IMR-90 (cell line): Measurements from ENCODE around the gene ABAT. TPM values are rescaled to one million over a fixed set of nuclear protein-coding genes. Genes with fewer than 3 reads are reported as not detected.

Source experiments
- ATAC-seq: fragments of 200-7000 bp; cut with Tn5 transposase; 2 replicates; pipeline ENCODE4 v1.9.1; 2020; ENCODE audit warnings: low read depth, mild to moderate bottlenecking, moderate library complexity
- BruUV-seq: library from RNA; stranded (reverse); fragments of 400-500 nt; replicated peaks from 2 replicates; lab custom pipeline; 2021; lab: Mats Ljungman, UMichigan
- CTCF ChIA-PET: fragments of 300-600 bp; formaldehyde crosslinking; extraction: SDS; loops from one replicate; lab custom pipeline; 2021; ENCODE audit warnings: antibody characterized with exemption; lab: Yijun Ruan, JAX
- POLR2A ChIA-PET: fragments of 300-600 bp; sonication (Branson Sonifier 250); formaldehyde crosslinking; loops from one replicate; lab custom pipeline; 2022; ENCODE audit warnings: antibody characterized with exemption; ENCODE audit not compliant: unreplicated experiment; lab: Charles Lee
- DNase-seq: peaks from one replicate; pipeline ENCODE4 v3.0.0; 2013
- H2AFZ ChIP-seq: replicated peaks from 2 replicates; pipeline ENCODE3; 2013; ENCODE audit warnings: low read length, mild to moderate bottlenecking; ENCODE audit not compliant: poor library complexity
- H2AK5ac ChIP-seq: 2 replicates; pipeline ENCODE4 v1.6.1; 2013; ENCODE audit warnings: low read depth, low read length, inconsistent platforms
- H2AK9ac ChIP-seq: replicated peaks from 2 replicates; pipeline ENCODE3; 2013; ENCODE audit warnings: mild to moderate bottlenecking, low read depth, low read length, moderate library complexity; ENCODE audit not compliant: poor library complexity
- H2BK120ac ChIP-seq: 2 replicates; pipeline ENCODE4 v1.6.1; 2013; ENCODE audit warnings: low read depth, low read length, inconsistent platforms
- H2BK15ac ChIP-seq: 3 replicates; pipeline ENCODE4 v1.6.1; 2013; ENCODE audit warnings: low read depth, low read length, inconsistent platforms
- H2BK20ac ChIP-seq: 2 replicates; pipeline ENCODE4 v1.6.1; 2013; ENCODE audit warnings: low read depth, mild to moderate bottlenecking, inconsistent platforms, low read length, moderate library complexity
- H2BK5ac ChIP-seq: 2 replicates; pipeline ENCODE4 v1.6.1; 2013; ENCODE audit warnings: mild to moderate bottlenecking, low read depth, low read length, inconsistent platforms; ENCODE audit not compliant: poor library complexity, severe bottlenecking
- H3K14ac ChIP-seq: replicated peaks from 2 replicates; pipeline ENCODE4 v1.6.1; 2013; ENCODE audit warnings: low read depth, low read length, inconsistent platforms
- H3K18ac ChIP-seq: 2 replicates; pipeline ENCODE4 v1.6.1; 2013; ENCODE audit warnings: low read depth, low read length, control low read depth
- H3K23ac ChIP-seq: 2 replicates; pipeline ENCODE4 v1.6.1; 2013; ENCODE audit warnings: low read depth, low read length, inconsistent platforms
- H3K27ac ChIP-seq: 2 replicates; pipeline ENCODE4 v1.5.1; 2013; ENCODE audit warnings: mild to moderate bottlenecking, control low read depth, low read length; ENCODE audit not compliant: insufficient read depth
- H3K27me3 ChIP-seq: 2 replicates; pipeline ENCODE4 v1.6.1; 2013; ENCODE audit warnings: low read length; ENCODE audit not compliant: control insufficient read depth, insufficient read depth
- H3K36me3 ChIP-seq: 2 replicates; pipeline ENCODE4 v1.6.1; 2013; ENCODE audit warnings: low read length, mixed read lengths; ENCODE audit not compliant: control insufficient read depth, insufficient read depth
- H3K4ac ChIP-seq: 2 replicates; pipeline ENCODE4 v1.6.1; 2013; ENCODE audit warnings: low read depth, low read length, inconsistent platforms
- H3K4me1 ChIP-seq: 2 replicates; pipeline ENCODE4 v1.6.1; 2013; ENCODE audit warnings: low read length, mixed read lengths; ENCODE audit not compliant: control insufficient read depth, insufficient read depth
- H3K4me2 ChIP-seq: 2 replicates; pipeline ENCODE4 v1.6.1; 2013; ENCODE audit warnings: low read depth, mild to moderate bottlenecking, control low read depth, low read length, moderate library complexity
- H3K4me3 ChIP-seq: 2 replicates; pipeline ENCODE4 v1.5.1; 2013; ENCODE audit warnings: low read depth, mild to moderate bottlenecking, control low read depth, low read length, moderate library complexity; ENCODE audit not compliant: insufficient read depth
- H3K56ac ChIP-seq: 2 replicates; pipeline ENCODE4 v1.6.1; 2013; ENCODE audit warnings: low read length, inconsistent platforms; ENCODE audit not compliant: insufficient read depth; ENCODE audit errors: extremely low read depth
- H3K79me1 ChIP-seq, 2 experiments: 2 replicates each; pipeline ENCODE4 v1.6.1; 2013; ENCODE audit warnings: low read length in 2 of 2, inconsistent platforms in 1 of 2, low read depth in 1 of 2
- H3K9ac ChIP-seq: 2 replicates; pipeline ENCODE4 v1.6.1; 2013; ENCODE audit warnings: low read depth, low read length, control low read depth
- H3K9me1 ChIP-seq: 2 replicates; pipeline ENCODE4 v1.6.1; 2013; ENCODE audit warnings: low read length, inconsistent platforms; ENCODE audit not compliant: insufficient read depth
- H3K9me3 ChIP-seq: 2 replicates; pipeline ENCODE4 v1.6.1; 2013; ENCODE audit warnings: low read length; ENCODE audit not compliant: control insufficient read depth, insufficient read depth
- H4K20me1 ChIP-seq: 2 replicates; pipeline ENCODE4 v1.6.1; 2013; ENCODE audit warnings: low read length, inconsistent platforms; ENCODE audit not compliant: insufficient read depth
- H4K5ac ChIP-seq: 2 replicates; pipeline ENCODE4 v1.6.1; 2013; ENCODE audit warnings: mild to moderate bottlenecking, low read depth, low read length, control low read depth
- H4K8ac ChIP-seq, 2 experiments: 2 replicates each; pipeline ENCODE4 v1.6.1; 2013; ENCODE audit warnings: low read depth in 2 of 2, low read length in 2 of 2, control low read depth in 1 of 2, inconsistent platforms in 1 of 2
- H4K91ac ChIP-seq: 2 replicates; pipeline ENCODE4 v1.6.1; 2013; ENCODE audit warnings: low read depth, low read length, inconsistent platforms; ENCODE audit not compliant: insufficient read depth
- BHLHE40 ChIP-seq: fragments of 150-350 bp; IDR thresholded peaks from 2 replicates; pipeline ENCODE4 v1.6.1; 2016; ENCODE audit warnings: mild to moderate bottlenecking, low read depth, low read length
- CEBPB ChIP-seq: IDR thresholded peaks from 2 replicates; pipeline ENCODE4 v1.6.1; 2012; ENCODE audit warnings: low read depth, low read length, improper control_type of control experiment
- CHD1 ChIP-seq: IDR thresholded peaks from 2 replicates; pipeline ENCODE4 v1.6.1; 2012; ENCODE audit warnings: low read depth, low read length, improper control_type of control experiment
- CTCF ChIP-seq: conservative IDR thresholded peaks from 2 replicates; pipeline ENCODE4 v1.5.1; 2012; ENCODE audit warnings: mild to moderate bottlenecking, low read depth, low read length, improper control_type of control experiment
- ELK1 ChIP-seq: fragments of 150-350 bp; IDR thresholded peaks from 2 replicates; pipeline ENCODE4 v1.6.1; 2016; ENCODE audit warnings: low read depth, mild to moderate bottlenecking, low read length, moderate library complexity, borderline replicate concordance
- MAFK ChIP-seq: IDR thresholded peaks from 2 replicates; pipeline ENCODE4 v1.6.1; 2012; ENCODE audit warnings: low read depth, low read length, improper control_type of control experiment
- MAZ ChIP-seq: IDR thresholded peaks from 2 replicates; pipeline ENCODE4 v1.6.1; 2012; ENCODE audit warnings: low read depth, mild to moderate bottlenecking, low read length, improper control_type of control experiment, moderate library complexity, borderline replicate concordance
- NFE2L2 ChIP-seq: fragments of 150-350 bp; IDR thresholded peaks from 2 replicates; pipeline ENCODE4 v1.6.1; 2016; ENCODE audit warnings: low read depth, mild to moderate bottlenecking, low read length
- RAD21 ChIP-seq: IDR thresholded peaks from 2 replicates; pipeline ENCODE4 v1.6.1; 2012; ENCODE audit warnings: low read length, improper control_type of control experiment
- RCOR1 ChIP-seq: IDR thresholded peaks from 2 replicates; pipeline ENCODE4 v1.6.1; 2012; ENCODE audit warnings: mild to moderate bottlenecking, low read length, improper control_type of control experiment; ENCODE audit not compliant: insufficient replicate concordance
- USF2 ChIP-seq: fragments of 150-350 bp; IDR thresholded peaks from 2 replicates; pipeline ENCODE4 v1.6.1; 2017; ENCODE audit warnings: mild to moderate bottlenecking, antibody characterized with exemption, low read length, low read depth
- WGBS, 2 experiments: methylation state at CpG; one replicate each; pipeline versions ENCODE4 v1.1.5 to v1.1.7; 2013; ENCODE audit warnings: missing lambda C conversion rate in 2 of 2; ENCODE audit not compliant: insufficient read length in 1 of 2; ENCODE audit errors: extremely low coverage in 2 of 2; 5-methylcytosine and 5-hydroxymethylcytosine counted together
- dilution Hi-C: fragments of 300-500 bp; cut with HindIII; formaldehyde crosslinking; loops from one replicate; pipeline ENCODE4 v1.14.3; 2018; ENCODE audit warnings: low sequenced_read_pairs; ENCODE audit not compliant: unreplicated experiment
- in situ Hi-C: fragments of 300-500 bp; cut with MboI; formaldehyde crosslinking; loops from 3 replicates; pipeline ENCODE4 v1.14.3; 2019; ENCODE audit warnings: low sequenced_read_pairs, inconsistent platforms, mixed read lengths
- intact Hi-C: fragments of 100-400 bp; cut with micrococcal nuclease; formaldehyde crosslinking; loops from 2 replicates; pipeline ENCODE4 v1.10.0; 2022
- polyA plus RNA-seq, 3 experiments: library from polyadenylated mRNA; depleted of rRNA; stranded (reverse); fragments of >200 nt; gene quantifications; 2 replicates each; pipeline ENCODE4 v1.2.3, GENCODE V29; 2012; ENCODE audit warnings: low replicate concordance in 1 of 3
- total RNA-seq: library from RNA; depleted of rRNA; stranded (reverse); fragments of >200 nt; gene quantifications from 2 replicates; pipeline ENCODE4 v1.2.3, GENCODE V29; 2012

Gene ABAT
- total and polyA plus RNA-seq, 2 of the 4 experiments (the other 2 are of a cell fraction): 4.5 to 6.9 TPM

- dilution Hi-C loops (no loop called here), in situ Hi-C loops (no loop called here), intact Hi-C loops (no loop called here)
- no peaks in the 10 kb centered on the region for H3K4me1 ChIP-seq
- H3K9me3 ChIP-seq: no peaks in the 10 kb centered on the region
- H3K79me1 ChIP-seq: no peaks in the 10 kb centered on the region
- H3K4me3 ChIP-seq: no peak overlapping the region
- DNase-seq: no peak
- H2AK9ac ChIP-seq: no peak overlapping the region
- BruUV-seq: no TSS peak
- H4K20me1 ChIP-seq: no peaks in the 10 kb centered on the region
- H2BK15ac ChIP-seq: no peak overlapping the region
- no peak for ATAC-seq
- H3K14ac ChIP-seq: no peak overlapping the region
- no peak overlapping the region for H3K18ac ChIP-seq
- no peak overlapping the region for H2BK20ac ChIP-seq
- no peaks in the 10 kb centered on the region; the same call in 1 of the 2 replicates for H3K27me3 ChIP-seq
- H2AK5ac ChIP-seq: no peak overlapping the region
- H2BK120ac ChIP-seq: no peak overlapping the region
- no peak overlapping the region for H2BK5ac ChIP-seq
- no peak overlapping the region for H3K9ac ChIP-seq
- H2AFZ ChIP-seq: no peak overlapping the region
- no peak for TF ChIP-seq NFE2L2
- TF ChIP-seq MAZ: no peak
- no peak for TF ChIP-seq USF2
- no peak for TF ChIP-seq MAFK
- TF ChIP-seq CTCF: no peak
- TF ChIP-seq RCOR1: no peak
- no peak for TF ChIP-seq RAD21
- TF ChIP-seq BHLHE40: no peak
- TF ChIP-seq ELK1: no peak
- TF ChIP-seq CHD1: no peak
- TF ChIP-seq CEBPB: no peak
- POLR2A ChIA-PET: no interaction called here
- no peaks in the 10 kb centered on the region for H3K36me3 ChIP-seq
- H4K8ac ChIP-seq: no peak overlapping the region
- H3K56ac ChIP-seq: no peak overlapping the region
- H3K4ac ChIP-seq: no peak overlapping the region
- WGBS, 2 experiments: no CpG with 5 or more reads among the region's 2 CpGs
- CTCF ChIA-PET: no interaction called here
- no peak overlapping the region for H4K91ac ChIP-seq
- no peak overlapping the region for H3K4me2 ChIP-seq
- H3K27ac ChIP-seq: no peak overlapping the region
- no peaks in the 10 kb centered on the region for H3K9me1 ChIP-seq
- H4K5ac ChIP-seq: no peak overlapping the region
- no peak overlapping the region for H3K23ac ChIP-seq
Measured at GRCh38 chr16:8741636-8742035, 67.2 kb downstream of the ABAT start.
